CD14-positive monocyte (primary cell): Measurements from ENCODE around the gene FBXW12. TPM values are rescaled to one million over a fixed set of nuclear protein-coding genes. Genes with fewer than 3 reads are reported as not detected.

Experiments
- DNase-seq, 3 donors: peaks; one replicate each; pipeline ENCODE4 v3.0.0-alpha.2; 2011 to 2022
- H2AFZ ChIP-seq: 2 replicates; pipeline ENCODE4 v1.6.0; 2012; ENCODE audit warnings: mild to moderate bottlenecking, low read depth, low read length, inconsistent platforms; ENCODE audit not compliant: insufficient read depth, poor library complexity, severe bottlenecking
- H3K27ac ChIP-seq, 2 donors: 1 replicate in 1 of 2; 2 replicates in 1 of 2; pipeline ENCODE4 v1.5.1; 2012 to 2013; ENCODE audit warnings: low read length in 2 of 2, control low read depth in 1 of 2, inconsistent platforms in 1 of 2, low read depth in 1 of 2, mild to moderate bottlenecking in 1 of 2
- H3K27me3 ChIP-seq, 2 donors: one replicate each; pipeline versions ENCODE4 v1.6.0 to v1.6.1; 2011 to 2013; ENCODE audit warnings: low read length in 2 of 2; ENCODE audit not compliant: control insufficient read depth in 2 of 2, insufficient read depth in 2 of 2
- H3K36me3 ChIP-seq, 2 donors: replicated peaks in 1 of 2; 1 replicate in 1 of 2; 2 replicates in 1 of 2; pipeline versions ENCODE4 v1.5.1 to v1.6.1; 2012 to 2013; ENCODE audit warnings: low read length in 2 of 2, control low read depth in 1 of 2, inconsistent platforms in 1 of 2, mild to moderate bottlenecking in 1 of 2; ENCODE audit not compliant: insufficient read depth in 2 of 2, control insufficient read depth in 1 of 2
- H3K4me1 ChIP-seq, 2 donors: 1 replicate in 1 of 2; 2 replicates in 1 of 2; pipeline versions ENCODE4 v1.5.1 to v1.6.1; 2012 to 2013; ENCODE audit warnings: low read length in 2 of 2, control low read depth in 1 of 2, inconsistent platforms in 1 of 2, mild to moderate bottlenecking in 1 of 2, moderate library complexity in 1 of 2; ENCODE audit not compliant: insufficient read depth in 2 of 2, control insufficient read depth in 1 of 2
- H3K4me2 ChIP-seq: replicated peaks from 2 replicates; pipeline ENCODE3; 2012; ENCODE audit warnings: low read length, moderate library complexity, mild to moderate bottlenecking; ENCODE audit not compliant: poor library complexity, severe bottlenecking; ENCODE audit errors: extremely low read depth
- H3K4me3 ChIP-seq, 3 experiments: fragments of 200-600 bp in 1 of 3; sonication (generic) in 1 of 3; replicated peaks in 1 of 3; 1 replicate in 2 of 3; 2 replicates in 1 of 3; pipeline ENCODE4 v1.5.1; 2011 to 2013; ENCODE audit warnings: low read length in 3 of 3, mild to moderate bottlenecking in 3 of 3, control low read depth in 2 of 3, low read depth in 2 of 3, inconsistent platforms in 1 of 3, moderate library complexity in 1 of 3
- H3K79me2 ChIP-seq: 2 replicates; pipeline ENCODE4 v1.6.0; 2012; ENCODE audit warnings: mild to moderate bottlenecking, control low read depth, inconsistent platforms, low read length, moderate library complexity; ENCODE audit not compliant: insufficient read depth
- H3K9ac ChIP-seq: 2 replicates; pipeline ENCODE4 v1.6.0; 2017; ENCODE audit warnings: low read length, mild to moderate bottlenecking; ENCODE audit not compliant: insufficient read depth, poor library complexity, severe bottlenecking
- H3K9me3 ChIP-seq, 2 donors: replicated peaks in 1 of 2; 1 replicate in 1 of 2; 2 replicates in 1 of 2; pipeline versions ENCODE4 v1.5.1 to v1.6.1; 2012 to 2013; ENCODE audit warnings: low read length in 2 of 2, control low read depth in 1 of 2; ENCODE audit not compliant: control insufficient read depth in 1 of 2, insufficient read depth in 1 of 2
- H4K20me1 ChIP-seq: 2 replicates; pipeline ENCODE4 v1.6.0; 2012; ENCODE audit warnings: mild to moderate bottlenecking, low read length, control low read depth, moderate library complexity; ENCODE audit not compliant: insufficient read depth
- H3K27ac Mint-ChIP-seq, 7 donors: one replicate each; pipeline ENCODE4 v1.8.0; 2020; ENCODE audit warnings: mild to moderate bottlenecking in 7 of 7, mixed read lengths in 7 of 7, moderate library complexity in 6 of 7, inconsistent platforms in 2 of 7
- H3K27me3 Mint-ChIP-seq, 3 donors: one replicate each; pipeline ENCODE4 v1.8.0; 2021 to 2022; ENCODE audit warnings: low read depth in 3 of 3, mild to moderate bottlenecking in 3 of 3, mixed read lengths in 3 of 3, moderate library complexity in 3 of 3, inconsistent platforms in 1 of 3
- H3K36me3 Mint-ChIP-seq, 2 donors: one replicate each; pipeline ENCODE4 v1.8.0; 2020; ENCODE audit warnings: mixed read lengths in 2 of 2, inconsistent platforms in 1 of 2, mild to moderate bottlenecking in 1 of 2
- H3K4me1 Mint-ChIP-seq: one replicate; pipeline ENCODE4 v1.8.0; 2020; ENCODE audit warnings: mild to moderate bottlenecking, mixed read lengths
- H3K4me3 Mint-ChIP-seq, 2 donors: one replicate each; pipeline ENCODE4 v1.8.0; 2020; ENCODE audit warnings: mild to moderate bottlenecking in 2 of 2, mixed read lengths in 2 of 2, moderate library complexity in 1 of 2
- H3K9me3 Mint-ChIP-seq, 7 donors: one replicate each; pipeline ENCODE4 v1.8.0; 2020 to 2022; ENCODE audit warnings: mixed read lengths in 7 of 7, mild to moderate bottlenecking in 6 of 7, moderate library complexity in 6 of 7, inconsistent platforms in 2 of 7
- CTCF ChIP-seq: fragments of 200-600 bp; IDR thresholded peaks from one replicate; pipeline ENCODE4 v1.8.0; 2022; ENCODE audit warnings: antibody characterized with exemption, mild to moderate bottlenecking
- WGBS: methylation state at CpG from one replicate; pipeline ENCODE4 v1.1.5; 2013; ENCODE audit warnings: missing lambda C conversion rate; ENCODE audit not compliant: insufficient coverage; 5-methylcytosine and 5-hydroxymethylcytosine counted together
- intact Hi-C, 2 donors: fragments of 100-400 bp; cut with micrococcal nuclease; formaldehyde crosslinking; loops; one replicate each; pipeline versions ENCODE4 v1.15.0 to v1.15.1; 2023
- polyA plus RNA-seq, 3 donors: library from polyadenylated mRNA; depleted of rRNA in 1 of 3; unstranded in 2 of 3; stranded (reverse) in 1 of 3; fragments of 300-500 nt in 2 of 3; fragments of >200 nt in 1 of 3; fragmentation: Illumina TruSeq in 2 of 3; gene quantifications; 1 replicate in 2 of 3; 2 replicates in 1 of 3; pipeline ENCODE4 v1.2.3, GENCODE V29; 2012 to 2021
- small RNA-seq: library from RNA; depleted of rRNA; stranded (forward); fragments of <200 nt; gene quantifications from one replicate; pipeline ENCODE3, GENCODE V24; 2012; ENCODE audit warnings: low read depth; ENCODE audit not compliant: insufficient read length

The FBXW12 gene
- polyA plus RNA-seq, 3 donors: not detected

- Histone ChIP-seq H3K4me1 (peaks cover 25 to 40% of the 10 kb centered on the region in 2 donors), H2AFZ (peak overlapping the region; percentile 86), H3K9me3 (no peaks in the 10 kb centered on the region), H3K27me3 (no peaks in the 10 kb centered on the region), H3K4me3 (peak overlapping the region; percentile 81 to 86 (median 84)), H3K36me3 (peaks cover 15 to 34% of the 10 kb centered on the region in 2 donors), H3K79me2 (peaks cover 45% of the 10 kb centered on the region), H3K4me2 (peak overlapping the region; percentile 83), H4K20me1 (peaks cover 4% of the 10 kb centered on the region), H3K9ac (peak overlapping the region; percentile 91), H3K27ac (peak overlapping the region; percentile 77 to 97)
- DNase-seq: no peak
- Mint-ChIP-seq H3K27me3 (peaks cover 0 to 3% (median 0%) of the 10 kb centered on the region in 3 donors), H3K4me3 (peak overlapping the region; percentile 98 to 99), H3K4me1 (peaks cover 33% of the 10 kb centered on the region), H3K9me3 (no peaks in the 10 kb centered on the region), H3K27ac (peak overlapping the region; percentile 93 to 99 (median 98)), H3K36me3 (peaks cover 12 to 34% of the 10 kb centered on the region in 2 donors)
- WGBS: 0% methylated on average over 18 of the region's 21 CpGs
- intact Hi-C loops: loop anchor here in 1 of 2 donors (10.0 kb wide), 3 partner anchors 256 to 1156 kb away; partner anchors contain the start of genes CDC25A, KIF9, KLHL18 and SMARCC1
- TF ChIP-seq CTCF: no peak
Observed at GRCh38 chr3:48440590-48440958, 68.6 kb downstream of the FBXW12 start.

GRCh38 chr3:48441940-48442339, 69.9 kb downstream of the FBXW12 start:
- Mint-ChIP-seq H3K4me3 (no peak overlapping the region), H3K27ac (peak overlapping the region in 4 of 7 donors; percentile 10 to 93 (median 52)), H3K4me1 (peaks cover 41% of the 10 kb centered on the region), H3K27me3 (peaks cover 0 to 3% (median 0%) of the 10 kb centered on the region in 3 donors), H3K36me3 (peaks cover 12 to 34% of the 10 kb centered on the region in 2 donors), H3K9me3 (no peaks in the 10 kb centered on the region)
- Histone ChIP-seq H3K9ac (no peak overlapping the region), H4K20me1 (peaks cover 4% of the 10 kb centered on the region), H3K4me3 (no peak overlapping the region), H3K9me3 (no peaks in the 10 kb centered on the region), H3K79me2 (peaks cover 45% of the 10 kb centered on the region), H3K4me2 (no peak overlapping the region), H2AFZ (no peak overlapping the region), H3K36me3 (peaks cover 15 to 34% of the 10 kb centered on the region in 2 donors), H3K4me1 (peaks cover 27 to 41% of the 10 kb centered on the region in 2 donors), H3K27me3 (no peaks in the 10 kb centered on the region), H3K27ac (peak overlapping the region in 1 of 2 donors; percentile 97)
- TF ChIP-seq CTCF: no peak
- 100% methylated on average over 3 of the region's 6 CpGs for WGBS
- intact Hi-C loops: loop anchor here in 1 of 2 donors (10.0 kb wide), 3 partner anchors 257 to 1157 kb away; partner anchors contain the start of genes CDC25A, KIF9, KLHL18 and SMARCC1
- no peak for DNase-seq

Small RNAs within 50 kb of the gene (small RNA-seq; reads per million reads assigned to genes)
- gene RN7SL321P: not detected

Other genes starting within 250 kb of the FBXW12 start
- gene CDC25A, start 183.8 kb upstream of the FBXW12 start, polyA plus RNA-seq: under 1 TPM in 2 of 3 donors, not detected in 1; 0.07 to 0.39 TPM
- gene CAMP, start 148.7 kb upstream of the FBXW12 start, polyA plus RNA-seq: 1 to 10 TPM; 2.1 to 5.1 (median 3.4) TPM
- gene ZNF589, start 131.1 kb upstream of the FBXW12 start, polyA plus RNA-seq: 10 to 100 TPM in 1 of 3 donors, 1 to 10 TPM in 2; 1.6 to 42.6 (median 1.6) TPM
- gene NME6, start 70.9 kb upstream of the FBXW12 start, polyA plus RNA-seq: 10 to 100 TPM; 17.3 to 39.2 (median 34.9) TPM
- not detected for gene SPINK8, start 38.6 kb upstream of the FBXW12 start, polyA plus RNA-seq
- gene PLXNB1, start 57.9 kb downstream of the FBXW12 start, polyA plus RNA-seq: 1 to 10 TPM in 1 of 3 donors, under 1 TPM in 1, not detected in 1; 0.14 to 4.3 TPM
- 1 to 10 TPM; 3.6 to 5.9 (median 5.4) TPM for gene CCDC51, start 67.9 kb downstream of the FBXW12 start, polyA plus RNA-seq
- 100 to 1,000 TPM; 301 to 559 (median 478) TPM for gene TMA7, start 68.0 kb downstream of the FBXW12 start, polyA plus RNA-seq
- gene ATRIP, start 74.5 kb downstream of the FBXW12 start, polyA plus RNA-seq: 1 to 10 TPM; 1.8 to 4.7 (median 2.8) TPM
- gene SHISA5, start 132.0 kb downstream of the FBXW12 start, polyA plus RNA-seq: 100 to 1,000 TPM; 147 to 266 (median 242) TPM
- gene PFKFB4, start 184.6 kb downstream of the FBXW12 start, polyA plus RNA-seq: 10 to 100 TPM; 32.2 to 44.9 (median 34.9) TPM
- under 1 TPM in 1 of 3 donors, not detected in 2; 0.61 TPM for gene UCN2, start 191.6 kb downstream of the FBXW12 start, polyA plus RNA-seq
- 1 to 10 TPM in 1 of 3 donors, under 1 TPM in 1, not detected in 1; 0.37 to 1.9 TPM for gene COL7A1, start 223.1 kb downstream of the FBXW12 start, polyA plus RNA-seq
- gene UQCRC1, start 237.4 kb downstream of the FBXW12 start, polyA plus RNA-seq: 100 to 1,000 TPM; 326 to 409 (median 350) TPM
- under 1 TPM in 1 of 3 donors, not detected in 2; 0.21 TPM for gene TMEM89, start 249.6 kb downstream of the FBXW12 start, polyA plus RNA-seq